Smooth muscle cell (in vitro differentiated cells): Measurements from ENCODE around the gene RPAP3. TPM values are rescaled to one million over a fixed set of nuclear protein-coding genes. Genes with fewer than 3 reads are reported as not detected.
"Not testable (repeated sequence)": the region's sequence is repeated elsewhere in the genome, so short reads cannot be mapped to it uniquely, and the experiment has no call there.

Experiments used
- DNase-seq: peaks from one replicate; lab custom pipeline; 2025; ENCODE audit not compliant: unreplicated experiment; lab: John Stamatoyannopoulos, UW
- H2AFZ ChIP-seq: fragments of 200-600 bp; sonication (generic); 2 replicates; pipeline ENCODE4 v1.6.0; 2016; ENCODE audit warnings: antibody characterized with exemption, low read depth, mild to moderate bottlenecking
- H3F3A ChIP-seq: fragments of 200-600 bp; sonication (generic); 2 replicates; pipeline ENCODE4 v1.6.0; 2017; ENCODE audit warnings: antibody characterized with exemption, low read depth
- H3K27ac ChIP-seq: fragments of 200-600 bp; sonication (generic); 2 replicates; pipeline ENCODE4 v1.5.1; 2016; ENCODE audit warnings: low read depth, mild to moderate bottlenecking
- H3K27me3 ChIP-seq: fragments of 200-600 bp; sonication (generic); 2 replicates; pipeline ENCODE4 v1.6.1; 2016; ENCODE audit warnings: low read depth, mild to moderate bottlenecking
- H3K36me3 ChIP-seq: fragments of 200-600 bp; sonication (generic); 2 replicates; pipeline ENCODE4 v1.5.1; 2016; ENCODE audit warnings: low read depth
- H3K4me1 ChIP-seq: fragments of 200-600 bp; sonication (generic); 2 replicates; pipeline ENCODE4 v1.5.1; 2016; ENCODE audit warnings: low read depth
- H3K4me2 ChIP-seq: fragments of 200-600 bp; sonication (generic); 2 replicates; pipeline ENCODE4 v1.6.0; 2016; ENCODE audit warnings: mild to moderate bottlenecking
- H3K4me3 ChIP-seq: fragments of 200-600 bp; sonication (generic); 2 replicates; pipeline ENCODE4 v1.5.1; 2016; ENCODE audit warnings: mild to moderate bottlenecking
- H3K79me2 ChIP-seq: fragments of 200-600 bp; sonication (generic); 2 replicates; pipeline ENCODE4 v1.6.0; 2016; ENCODE audit warnings: low read depth, mild to moderate bottlenecking
- H3K9ac ChIP-seq: fragments of 200-600 bp; sonication (generic); 2 replicates; pipeline ENCODE4 v1.6.0; 2016; ENCODE audit warnings: low read depth
- H3K9me3 ChIP-seq: fragments of 200-600 bp; sonication (generic); replicated peaks from 2 replicates; pipeline ENCODE4 v1.5.1; 2016; ENCODE audit warnings: low read depth
- H4K20me1 ChIP-seq: fragments of 200-600 bp; sonication (generic); 2 replicates; pipeline ENCODE4 v1.6.0; 2016; ENCODE audit warnings: low read depth
- CTCF ChIP-seq: fragments of 200-600 bp; sonication (generic); IDR thresholded peaks from 2 replicates; pipeline ENCODE4 v1.5.1; 2017; ENCODE audit warnings: borderline replicate concordance, mild to moderate bottlenecking, antibody characterized with exemption; ENCODE audit not compliant: insufficient read depth, poor library complexity, severe bottlenecking
- WGBS: methylation state at CpG from one replicate; pipeline ENCODE4 v1.1.7; 2016; ENCODE audit warnings: low lambda C conversion rate; 5-methylcytosine and 5-hydroxymethylcytosine counted together
- polyA plus RNA-seq: library from polyadenylated mRNA; unstranded; fragments of >200 nt; fragmentation: Nextera tagmentation; extraction: Ambion mirVana; gene quantifications from 2 replicates; pipeline ENCODE4 v1.2.1, GENCODE V29; 2016
- total RNA-seq: library from RNA; depleted of rRNA; stranded (reverse); fragments of >200 nt; gene quantifications from 2 replicates; pipeline ENCODE4 v1.2.3, GENCODE V29; 2014

Gene RPAP3
- total and polyA plus RNA-seq, 2 experiments from 2014 or later, result 17.0 to 23.0 TPM

GRCh38 chr12:47648056-47648579, 57.7 kb downstream of the RPAP3 start:
- DNase-seq, result no peak
- no peaks in the 10 kb centered on the region for H3K4me1 ChIP-seq
- peaks cover 11% of the 10 kb centered on the region for H3K9me3 ChIP-seq
- H3K4me2 ChIP-seq, result no peak overlapping the region
- H3K79me2 ChIP-seq, result no peaks in the 10 kb centered on the region
- no peaks in the 10 kb centered on the region for H4K20me1 ChIP-seq
- no peak overlapping the region for H3K27ac ChIP-seq
- TF ChIP-seq CTCF, result no peak
- no peak overlapping the region for H2AFZ ChIP-seq
- peaks cover 13% of the 10 kb centered on the region for H3K36me3 ChIP-seq
- no peaks in the 10 kb centered on the region for H3K27me3 ChIP-seq
- WGBS, result 87% methylated on average over 2 of the region's 2 CpGs
- no peak overlapping the region for H3K9ac ChIP-seq
- H3K4me3 ChIP-seq, result no peak overlapping the region
- H3F3A ChIP-seq, result peaks cover 5% of the 10 kb centered on the region

GRCh38 chr12:47642310-47642709, 63.5 kb downstream of the RPAP3 start:
- not testable (repeated sequence) for H4K20me1 ChIP-seq, H3K4me3 ChIP-seq, H3K4me2 ChIP-seq, H3F3A ChIP-seq, H3K27me3 ChIP-seq, H3K79me2 ChIP-seq, H3K9ac ChIP-seq, H2AFZ ChIP-seq, DNase-seq, H3K4me1 ChIP-seq, H3K27ac ChIP-seq
- Histone ChIP-seq H3K9me3 (peaks cover 16% of the 10 kb centered on the region), H3K36me3 (peaks cover 22% of the 10 kb centered on the region)
- 100% methylated on average over 3 of the region's 3 CpGs for WGBS

GRCh38 chr12:47636908-47637780, 68.7 kb downstream of the RPAP3 start:
- WGBS, result 57% methylated on average over 8 of the region's 8 CpGs
- H3K36me3 ChIP-seq, result peaks cover 4% of the 10 kb centered on the region
- no peak overlapping the region for H3K4me2 ChIP-seq
- H3K9me3 ChIP-seq, result peaks cover 2% of the 10 kb centered on the region
- no peaks in the 10 kb centered on the region for H3K4me1 ChIP-seq
- no peak overlapping the region for H3K27ac ChIP-seq
- H3K79me2 ChIP-seq, result no peaks in the 10 kb centered on the region
- no peak overlapping the region for H3K9ac ChIP-seq
- no peak for DNase-seq
- no peaks in the 10 kb centered on the region for H3K27me3 ChIP-seq
- no peaks in the 10 kb centered on the region for H4K20me1 ChIP-seq
- H3F3A ChIP-seq, result no peaks in the 10 kb centered on the region
- no peak overlapping the region for H2AFZ ChIP-seq
- TF ChIP-seq CTCF, result peak; percentile 36
- no peak overlapping the region for H3K4me3 ChIP-seq

- not testable (repeated sequence) for H4K20me1 ChIP-seq, H3K4me1 ChIP-seq, DNase-seq, H3K4me2 ChIP-seq, H3K9ac ChIP-seq, H3K27me3 ChIP-seq, H3K36me3 ChIP-seq, H3K4me3 ChIP-seq, H2AFZ ChIP-seq, H3K9me3 ChIP-seq, H3K79me2 ChIP-seq, H3K27ac ChIP-seq, H3F3A ChIP-seq
These were observed 70.1 kb downstream of the RPAP3 start for GRCh38 chr12:47635770-47636169.
